ENCODE measurements around the gene ABCA13.

DNA sequence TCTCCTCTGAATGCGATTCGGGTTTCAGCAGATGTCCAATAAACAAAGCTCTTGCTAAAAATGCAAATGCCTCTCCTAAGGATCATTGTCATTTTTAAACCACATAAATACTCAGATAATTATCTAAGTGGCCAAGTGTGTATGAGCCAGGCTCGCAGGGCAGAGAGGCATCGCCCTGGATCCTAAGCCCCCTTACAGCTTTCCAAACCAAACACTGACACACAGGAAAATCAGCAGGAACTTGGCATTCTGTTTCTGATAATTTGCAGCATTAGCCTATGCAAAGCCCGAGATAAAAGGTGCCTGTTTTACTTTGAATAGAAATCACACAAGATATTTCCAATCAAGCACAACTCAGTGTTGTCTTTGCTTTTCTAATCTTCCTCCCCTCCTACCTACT is 134.4 kb downstream of the ABCA13 start:
- TF ChIP-seq CTCF (IDR thresholded peaks at IDR 0.05): no peak
- TF ChIP-seq, protein P1, sequence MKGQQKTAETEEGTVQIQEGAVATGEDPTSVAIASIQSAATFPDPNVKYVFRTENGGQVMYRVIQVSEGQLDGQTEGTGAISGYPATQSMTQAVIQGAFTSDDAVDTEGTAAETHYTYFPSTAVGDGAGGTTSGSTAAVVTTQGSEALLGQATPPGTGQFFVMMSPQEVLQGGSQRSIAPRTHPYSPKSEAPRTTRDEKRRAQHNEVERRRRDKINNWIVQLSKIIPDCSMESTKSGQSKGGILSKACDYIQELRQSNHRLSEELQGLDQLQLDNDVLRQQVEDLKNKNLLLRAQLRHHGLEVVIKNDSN (IDR thresholded peaks at IDR 0.05; ENCODE audit: borderline replicate concordance, low read depth): no peak
- no peak for TF ChIP-seq JUND (IDR thresholded peaks at IDR 0.05)
- TF ChIP-seq EZH2phosphoT487 (IDR thresholded peaks at IDR 0.05; ENCODE audit: borderline replicate concordance, low read depth): no peak
- TF ChIP-seq, protein P2, sequence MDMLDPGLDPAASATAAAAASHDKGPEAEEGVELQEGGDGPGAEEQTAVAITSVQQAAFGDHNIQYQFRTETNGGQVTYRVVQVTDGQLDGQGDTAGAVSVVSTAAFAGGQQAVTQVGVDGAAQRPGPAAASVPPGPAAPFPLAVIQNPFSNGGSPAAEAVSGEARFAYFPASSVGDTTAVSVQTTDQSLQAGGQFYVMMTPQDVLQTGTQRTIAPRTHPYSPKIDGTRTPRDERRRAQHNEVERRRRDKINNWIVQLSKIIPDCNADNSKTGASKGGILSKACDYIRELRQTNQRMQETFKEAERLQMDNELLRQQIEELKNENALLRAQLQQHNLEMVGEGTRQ (IDR thresholded peaks at IDR 0.05; ENCODE audit: borderline replicate concordance, low read depth, low read length): no peak
